Transverse colon (tissue), 4 donors: ENCODE data around the gene PCED1A.

Experiments used
- EP300 ChIP-seq: sonication (generic); formaldehyde crosslinking; IDR thresholded peaks from one replicate; pipeline ENCODE4 v1.6.1; 2017; ENCODE audit warnings: antibody characterized with exemption, low read depth
- POLR2A ChIP-seq: fragments of 450-650 bp; IDR thresholded peaks from one replicate; pipeline ENCODE4 v1.6.1; 2016; ENCODE audit warnings: antibody characterized with exemption, mild to moderate bottlenecking, moderate library complexity
- POLR2AphosphoS5 ChIP-seq, 3 donors: sonication (generic); formaldehyde crosslinking; IDR thresholded peaks; one replicate each; pipeline ENCODE4 v1.6.1; 2016; ENCODE audit warnings: antibody characterized with exemption in 3 of 3
- TF ChIP-seq, protein P1 (sequence below), 5 experiments: fragments of 200-600 bp in 3 of 5; fragments of 450-650 bp in 2 of 5; sonication (generic) in 3 of 5; IDR thresholded peaks; 1 replicate in 2 of 5; 2 replicates in 3 of 5; pipeline ENCODE4 v1.5.1; 2016 to 2017; ENCODE audit warnings: antibody characterized with exemption in 5 of 5, inconsistent platforms in 3 of 5, mild to moderate bottlenecking in 2 of 5, moderate library complexity in 1 of 5

DNA sequence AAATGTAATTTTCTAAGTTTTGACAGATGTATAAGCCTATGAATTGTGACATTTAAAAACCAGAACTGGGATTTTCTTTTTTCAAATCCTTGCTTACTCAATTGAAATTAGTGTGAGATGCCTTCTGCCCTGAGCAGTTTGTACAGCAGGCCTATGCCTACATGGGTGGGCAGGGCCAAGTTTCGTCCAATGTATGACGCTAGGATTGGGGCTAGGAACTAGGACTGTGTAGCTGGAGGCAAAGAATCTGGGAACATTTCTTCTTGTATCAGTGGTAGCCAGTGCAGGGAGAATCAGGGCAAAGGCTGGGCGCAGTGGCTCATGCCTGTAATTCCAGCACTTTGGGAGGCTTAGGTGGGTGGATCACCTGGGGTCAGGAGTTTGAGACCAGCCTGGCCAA, 28.9 kb upstream of the PCED1A start:
- TF ChIP-seq, protein P1, sequence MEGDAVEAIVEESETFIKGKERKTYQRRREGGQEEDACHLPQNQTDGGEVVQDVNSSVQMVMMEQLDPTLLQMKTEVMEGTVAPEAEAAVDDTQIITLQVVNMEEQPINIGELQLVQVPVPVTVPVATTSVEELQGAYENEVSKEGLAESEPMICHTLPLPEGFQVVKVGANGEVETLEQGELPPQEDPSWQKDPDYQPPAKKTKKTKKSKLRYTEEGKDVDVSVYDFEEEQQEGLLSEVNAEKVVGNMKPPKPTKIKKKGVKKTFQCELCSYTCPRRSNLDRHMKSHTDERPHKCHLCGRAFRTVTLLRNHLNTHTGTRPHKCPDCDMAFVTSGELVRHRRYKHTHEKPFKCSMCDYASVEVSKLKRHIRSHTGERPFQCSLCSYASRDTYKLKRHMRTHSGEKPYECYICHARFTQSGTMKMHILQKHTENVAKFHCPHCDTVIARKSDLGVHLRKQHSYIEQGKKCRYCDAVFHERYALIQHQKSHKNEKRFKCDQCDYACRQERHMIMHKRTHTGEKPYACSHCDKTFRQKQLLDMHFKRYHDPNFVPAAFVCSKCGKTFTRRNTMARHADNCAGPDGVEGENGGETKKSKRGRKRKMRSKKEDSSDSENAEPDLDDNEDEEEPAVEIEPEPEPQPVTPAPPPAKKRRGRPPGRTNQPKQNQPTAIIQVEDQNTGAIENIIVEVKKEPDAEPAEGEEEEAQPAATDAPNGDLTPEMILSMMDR (IDR thresholded peaks at IDR 0.05), result no peak
- TF ChIP-seq POLR2AphosphoS5 (IDR thresholded peaks at IDR 0.05), result no peak
- no peak for TF ChIP-seq EP300
- TF ChIP-seq POLR2A, result no peak
